Activated CD8-positive, alpha-beta T cell treated with anti-CD3 and anti-CD28 coated beads for 36 hours (primary cell): ENCODE measurements around the gene GALNTL6. TPM values are rescaled to one million over a fixed set of nuclear protein-coding genes. Genes with fewer than 3 reads are reported as not detected.

Source experiments
- ATAC-seq: fragments of 200-7000 bp; cut with Tn5 transposase; one replicate; pipeline ENCODE4 v1.10.0; 2021; ENCODE audit warnings: mild to moderate bottlenecking, moderate library complexity
- CTCF ChIA-PET: fragments of 350-600 bp; sonication (Branson Sonifier 250); formaldehyde crosslinking; loops from one replicate; lab custom pipeline; 2021; ENCODE audit warnings: antibody characterized with exemption; lab: Charles Lee
- POLR2A ChIA-PET: fragments of 350-600 bp; sonication (Branson Sonifier 250); formaldehyde crosslinking; loops from one replicate; lab custom pipeline; 2021; ENCODE audit warnings: antibody characterized with exemption; lab: Charles Lee
- DNase-seq: peaks from one replicate; pipeline ENCODE4 v3.0.0-alpha.2; 2020
- H3K27ac Mint-ChIP-seq: one replicate; pipeline ENCODE4 v1.8.0; 2021; ENCODE audit warnings: mild to moderate bottlenecking, mixed read lengths
- H3K27me3 Mint-ChIP-seq: one replicate; pipeline ENCODE4 v1.8.0; 2021; ENCODE audit warnings: mixed read lengths
- H3K36me3 Mint-ChIP-seq: one replicate; pipeline ENCODE4 v1.8.0; 2021; ENCODE audit warnings: low read depth, mixed read lengths
- H3K4me1 Mint-ChIP-seq: one replicate; pipeline ENCODE4 v1.8.0; 2021; ENCODE audit warnings: low read depth, mixed read lengths
- H3K4me3 Mint-ChIP-seq: one replicate; pipeline ENCODE4 v1.8.0; 2021; ENCODE audit warnings: mild to moderate bottlenecking, moderate library complexity, mixed read lengths
- H3K9me3 Mint-ChIP-seq: one replicate; pipeline ENCODE4 v1.8.0; 2021; ENCODE audit warnings: mixed read lengths
- intact Hi-C: fragments of 100-400 bp; cut with micrococcal nuclease; formaldehyde crosslinking; loops from one replicate; pipeline ENCODE4 v1.10.0; 2022
- total RNA-seq, 2 experiments: library from RNA; stranded (reverse); gene quantifications; one replicate each; pipeline ENCODE4 v1.2.3, GENCODE V29; 2021
- TF ChIP-seq, protein P1 (sequence below): fragments of 200-600 bp; IDR thresholded peaks from one replicate; pipeline ENCODE4 v1.8.0; 2022; ENCODE audit warnings: antibody characterized with exemption, mild to moderate bottlenecking

The GALNTL6 gene
- total RNA-seq, 2 experiments from 2014 or later, result not detected

DNA sequence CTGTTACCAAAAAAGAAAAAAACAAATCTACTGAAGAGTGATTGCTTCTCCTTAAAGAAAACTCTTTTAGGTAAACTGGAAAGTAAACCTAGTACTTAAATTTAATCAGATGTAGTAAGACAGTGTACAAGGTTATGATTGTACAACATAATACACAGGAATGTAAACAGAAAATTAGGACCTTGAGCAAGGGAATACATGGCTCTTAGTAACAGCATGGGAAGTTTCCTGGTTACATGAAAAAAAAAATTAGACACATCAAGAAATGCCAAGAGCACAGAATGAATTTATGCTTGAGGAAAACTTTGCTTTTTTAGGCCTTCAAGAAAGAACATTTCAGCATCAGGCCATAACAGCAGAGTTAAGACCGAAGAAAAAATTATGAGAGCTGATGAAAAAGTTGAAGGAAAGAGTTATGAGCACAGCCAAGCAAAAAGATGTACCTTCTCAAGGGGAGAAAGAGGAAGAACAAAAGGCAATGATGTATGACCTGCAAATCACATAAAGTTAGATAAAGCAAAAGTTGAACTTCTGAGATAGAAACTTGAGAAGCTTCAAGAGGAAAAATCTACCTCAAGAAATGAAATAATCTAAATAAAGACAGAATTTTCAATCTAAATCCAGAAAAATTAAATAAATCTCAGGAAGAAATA, 311.6 kb downstream of the GALNTL6 start:
- TF ChIP-seq, protein P1, sequence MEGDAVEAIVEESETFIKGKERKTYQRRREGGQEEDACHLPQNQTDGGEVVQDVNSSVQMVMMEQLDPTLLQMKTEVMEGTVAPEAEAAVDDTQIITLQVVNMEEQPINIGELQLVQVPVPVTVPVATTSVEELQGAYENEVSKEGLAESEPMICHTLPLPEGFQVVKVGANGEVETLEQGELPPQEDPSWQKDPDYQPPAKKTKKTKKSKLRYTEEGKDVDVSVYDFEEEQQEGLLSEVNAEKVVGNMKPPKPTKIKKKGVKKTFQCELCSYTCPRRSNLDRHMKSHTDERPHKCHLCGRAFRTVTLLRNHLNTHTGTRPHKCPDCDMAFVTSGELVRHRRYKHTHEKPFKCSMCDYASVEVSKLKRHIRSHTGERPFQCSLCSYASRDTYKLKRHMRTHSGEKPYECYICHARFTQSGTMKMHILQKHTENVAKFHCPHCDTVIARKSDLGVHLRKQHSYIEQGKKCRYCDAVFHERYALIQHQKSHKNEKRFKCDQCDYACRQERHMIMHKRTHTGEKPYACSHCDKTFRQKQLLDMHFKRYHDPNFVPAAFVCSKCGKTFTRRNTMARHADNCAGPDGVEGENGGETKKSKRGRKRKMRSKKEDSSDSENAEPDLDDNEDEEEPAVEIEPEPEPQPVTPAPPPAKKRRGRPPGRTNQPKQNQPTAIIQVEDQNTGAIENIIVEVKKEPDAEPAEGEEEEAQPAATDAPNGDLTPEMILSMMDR, result no peak
- Mint-ChIP-seq H3K9me3 (peaks cover 4% of the 10 kb centered on the region), H3K36me3 (no peaks in the 10 kb centered on the region), H3K27ac (no peak overlapping the region), H3K4me3 (no peak overlapping the region), H3K27me3 (no peaks in the 10 kb centered on the region), H3K4me1 (no peaks in the 10 kb centered on the region)
- CTCF ChIA-PET, result no interaction called here
- no peak for ATAC-seq
- no peak for DNase-seq
- POLR2A ChIA-PET, result no interaction called here
- intact Hi-C loops, result no loop called here

- POLR2A ChIA-PET, result no interaction called here
- CTCF ChIA-PET, result no interaction called here
- intact Hi-C loops, result no loop called here
These were observed 312.2 kb downstream of the GALNTL6 start for GRCh38 chr4:172125443-172125842.

DNA sequence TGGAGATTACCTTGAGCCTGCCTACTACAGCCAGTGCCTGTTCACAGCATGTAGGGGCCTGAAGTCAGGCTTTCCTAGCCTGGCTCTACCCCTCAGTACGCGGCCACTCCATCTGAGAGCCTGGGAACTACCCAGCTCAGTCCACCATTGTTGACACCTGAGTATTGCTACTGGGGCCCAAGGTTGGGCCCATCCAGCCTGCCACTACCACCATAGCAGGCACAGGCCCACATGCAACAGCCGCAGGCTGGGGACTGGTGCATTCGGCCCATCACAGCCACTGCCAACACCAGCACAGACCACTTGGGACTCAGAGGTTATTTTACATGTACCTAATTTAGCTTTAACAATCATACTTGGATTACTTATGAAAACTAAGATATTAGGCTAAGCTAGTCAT, 314.0 kb downstream of the GALNTL6 start:
- Mint-ChIP-seq H3K27ac (no peak overlapping the region), H3K4me3 (no peak overlapping the region), H3K27me3 (no peaks in the 10 kb centered on the region), H3K9me3 (peaks cover 2% of the 10 kb centered on the region), H3K4me1 (no peaks in the 10 kb centered on the region), H3K36me3 (no peaks in the 10 kb centered on the region)
- TF ChIP-seq, protein P1, result no peak
- POLR2A ChIA-PET, result no interaction called here
- CTCF ChIA-PET, result no interaction called here
- ATAC-seq, result no peak
- DNase-seq, result no peak
- intact Hi-C loops, result no loop called here

More at GRCh38 chr4:172125443-172125842, 312.2 kb downstream of the GALNTL6 start:
- ATAC-seq, result no peak
- H3K27me3 Mint-ChIP-seq, result no peaks in the 10 kb centered on the region
- no peak overlapping the region for H3K27ac Mint-ChIP-seq
- H3K4me1 Mint-ChIP-seq, result no peaks in the 10 kb centered on the region
- no peak for DNase-seq
- H3K36me3 Mint-ChIP-seq, result no peaks in the 10 kb centered on the region
- H3K9me3 Mint-ChIP-seq, result peaks cover 4% of the 10 kb centered on the region
- TF ChIP-seq, protein P1, result no peak
- H3K4me3 Mint-ChIP-seq, result no peak overlapping the region

GRCh38 chr4:172129593-172129992, 316.4 kb downstream of the GALNTL6 start:
- H3K9me3 Mint-ChIP-seq, result peaks cover 1% of the 10 kb centered on the region
- H3K4me1 Mint-ChIP-seq, result no peaks in the 10 kb centered on the region
- intact Hi-C loops, result no loop called here
- ATAC-seq (no peak), DNase-seq (no peak)
- H3K36me3 Mint-ChIP-seq, result no peaks in the 10 kb centered on the region
- TF ChIP-seq, protein P1, result no peak
- no peak overlapping the region for H3K4me3 Mint-ChIP-seq
- no peak overlapping the region for H3K27ac Mint-ChIP-seq
- ChIA-PET CTCF (no interaction called here), POLR2A (no interaction called here)
- no peaks in the 10 kb centered on the region for H3K27me3 Mint-ChIP-seq

- intact Hi-C loops, result no loop called here
These were observed 321.3 kb downstream of the GALNTL6 start for GRCh38 chr4:172134521-172134920.

More at GRCh38 chr4:172134521-172134920, 321.3 kb downstream of the GALNTL6 start:
- no peaks in the 10 kb centered on the region for H3K4me1 Mint-ChIP-seq
- TF ChIP-seq, protein P1, result no peak
- H3K4me3 Mint-ChIP-seq, result no peak overlapping the region
- peaks cover 1% of the 10 kb centered on the region for H3K9me3 Mint-ChIP-seq
- DNase-seq (no peak), ATAC-seq (no peak)
- ChIA-PET CTCF (interaction anchor here (0.7 kb wide), 1 partner anchor 34 kb away, joined by 3 read pairs; no protein-coding TSS in a partner anchor), POLR2A (no interaction called here)
- no peaks in the 10 kb centered on the region for H3K27me3 Mint-ChIP-seq
- no peaks in the 10 kb centered on the region for H3K36me3 Mint-ChIP-seq
- no peak overlapping the region for H3K27ac Mint-ChIP-seq
